ENCODE data around the gene IL4R. TPM values are rescaled to one million over a fixed set of nuclear protein-coding genes. Genes with fewer than 3 reads are reported as not detected.

IL4R gene
- total and polyA plus RNA-seq, 2 of the 13 experiments (the other 11 are each of a cell fraction or from before 2014, with no cell fraction given) = 15.9 to 49.6 TPM

- Histone ChIP-seq H3K27ac (ENCODE audit: extremely low read length, insufficient read depth, low read length) (no peak overlapping the region), H3K79me2 (ENCODE audit: insufficient read depth, low read length) (no peaks in the 10 kb centered on the region), H2AFZ (ENCODE audit: low read length) (no peak overlapping the region), H3K27me3 (ENCODE audit: control insufficient read depth in 1 of 2, insufficient read depth in 2 of 2, low read length in 2 of 2) (peaks cover 3 to 37% of the 10 kb centered on the region in 2 experiments; a peak in 3 of 5 replicates), H3K4me3 (replicated peaks in 1 of 3; ENCODE audit: insufficient read depth in 1 of 3, low read depth in 2 of 3, low read length in 3 of 3) (no peak overlapping the region), H3K9me3 (ENCODE audit: low read length) (no peaks in the 10 kb centered on the region), H4K20me1 (ENCODE audit: insufficient read depth, low read length) (no peaks in the 10 kb centered on the region), H3K4me1 (ENCODE audit: insufficient read depth, low read length) (peaks cover 6% of the 10 kb centered on the region), H3K36me3 (replicated peaks in 1 of 2; ENCODE audit: control insufficient read depth in 1 of 2, insufficient read depth in 2 of 2, low read length in 2 of 2) (no peaks in the 10 kb centered on the region), H3K9ac (ENCODE audit: insufficient read depth, low read depth, low read length) (no peak overlapping the region), H3K4me2 (ENCODE audit: low read depth, low read length) (no peak overlapping the region)
- BruUV-seq (replicated peaks) = no TSS peak
- no peak for ATAC-seq
- ChIA-PET POLR2A (no interaction called here), CTCF (ENCODE audit: low intra/inter-chr PET ratio, low total read pairs) (no interaction called here)
- in situ Hi-C loops (cut with HindIII; ENCODE audit: extremely low pct_ligation_motif_present, low pct_unique_long_range_greater_than_20kb) = no loop called here
- intact Hi-C loops (cut with micrococcal nuclease; ENCODE audit: unreplicated experiment) = no loop called here
- no peak for FAIRE-seq
- 32% methylated on average over 10 of the region's 10 CpGs for WGBS (ENCODE audit: low lambda C conversion rate)
- no peak for DNase-seq (ENCODE audit: low spot score)
- TF ChIP-seq, protein P1, sequence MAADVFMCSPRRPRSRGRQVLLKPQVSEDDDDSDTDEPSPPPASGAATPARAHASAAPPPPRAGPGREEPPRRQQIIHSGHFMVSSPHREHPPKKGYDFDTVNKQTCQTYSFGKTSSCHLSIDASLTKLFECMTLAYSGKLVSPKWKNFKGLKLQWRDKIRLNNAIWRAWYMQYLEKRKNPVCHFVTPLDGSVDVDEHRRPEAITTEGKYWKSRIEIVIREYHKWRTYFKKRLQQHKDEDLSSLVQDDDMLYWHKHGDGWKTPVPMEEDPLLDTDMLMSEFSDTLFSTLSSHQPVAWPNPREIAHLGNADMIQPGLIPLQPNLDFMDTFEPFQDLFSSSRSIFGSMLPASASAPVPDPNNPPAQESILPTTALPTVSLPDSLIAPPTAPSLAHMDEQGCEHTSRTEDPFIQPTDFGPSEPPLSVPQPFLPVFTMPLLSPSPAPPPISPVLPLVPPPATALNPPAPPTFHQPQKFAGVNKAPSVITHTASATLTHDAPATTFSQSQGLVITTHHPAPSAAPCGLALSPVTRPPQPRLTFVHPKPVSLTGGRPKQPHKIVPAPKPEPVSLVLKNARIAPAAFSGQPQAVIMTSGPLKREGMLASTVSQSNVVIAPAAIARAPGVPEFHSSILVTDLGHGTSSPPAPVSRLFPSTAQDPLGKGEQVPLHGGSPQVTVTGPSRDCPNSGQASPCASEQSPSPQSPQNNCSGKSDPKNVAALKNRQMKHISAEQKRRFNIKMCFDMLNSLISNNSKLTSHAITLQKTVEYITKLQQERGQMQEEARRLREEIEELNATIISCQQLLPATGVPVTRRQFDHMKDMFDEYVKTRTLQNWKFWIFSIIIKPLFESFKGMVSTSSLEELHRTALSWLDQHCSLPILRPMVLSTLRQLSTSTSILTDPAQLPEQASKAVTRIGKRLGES (CRISPR knock-in tag; IDR thresholded peaks at IDR 0.05; ENCODE audit: borderline replicate concordance) = no peak
- TF ChIP-seq CREB1 (IDR thresholded peaks at IDR 0.05) (peak; percentile 96), CREB1 (CRISPR knock-in tag; IDR thresholded peaks at IDR 0.05) (no peak), ZNF550 (CRISPR knock-in tag; IDR thresholded peaks at IDR 0.05; ENCODE audit: borderline replicate concordance) (no peak), ATF7 (IDR thresholded peaks at IDR 0.05) (peak; percentile 67; the same call in 1 of the 2 replicates), ATF7 (CRISPR knock-in tag; IDR thresholded peaks at IDR 0.05) (no peak)
Measured at GRCh38 chr16:27381974-27382855, 68.4 kb downstream of the IL4R start.

Measured in HepG2 (cell line).